ENCODE results near the gene RBM47. TPM values are rescaled to one million over a fixed set of nuclear protein-coding genes. Genes with fewer than 3 reads are reported as not detected.
A peak's percentile ranks its signal among the peaks of the same experiment; 100 is the strongest.

The RBM47 gene
- total and polyA plus RNA-seq, 9 of the 15 experiments (the other 6 are each of a cell fraction or from before 2014, with no cell fraction given): 1.4 to 6.4 (median 3.3) TPM

DNA sequence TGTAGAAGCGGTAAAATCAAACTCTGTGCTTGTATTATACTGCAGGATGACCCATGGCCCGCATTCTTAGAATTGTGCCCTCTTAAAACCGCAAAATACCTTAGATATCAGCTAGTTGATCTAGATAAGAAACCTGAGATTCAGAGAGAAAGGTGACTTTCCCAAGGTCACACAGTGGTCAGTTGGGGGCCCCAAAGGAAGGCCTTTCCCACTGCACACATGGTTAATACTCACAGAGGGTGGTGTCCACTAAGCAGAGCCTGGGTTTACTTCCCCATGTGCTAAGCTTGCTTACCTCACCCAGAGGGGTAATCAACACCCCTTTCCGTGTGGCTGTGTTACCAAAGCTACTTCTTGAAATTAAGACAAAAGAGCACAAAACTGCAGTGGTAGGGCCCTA, 66.3 kb downstream of the RBM47 start:
- no peaks in the 10 kb centered on the region for H3K36me3 ChIP-seq (ENCODE audit: control insufficient read depth, insufficient read depth, low read length)
- in situ Hi-C loops (cut with MboI) (no loop called here), intact Hi-C loops (cut with micrococcal nuclease) (no loop called here)
- H4K20me1 ChIP-seq (replicated peaks; ENCODE audit: control insufficient read depth, insufficient read depth, low read length): no peaks in the 10 kb centered on the region
- H3K27ac ChIP-seq (ENCODE audit: extremely low read depth, low read depth, low read length): no peak overlapping the region
- H3K4me3 ChIP-seq: no peak overlapping the region
- no TSS peak for BruUV-seq (replicated peaks)
- no peak overlapping the region for H3K4me2 ChIP-seq (ENCODE audit: insufficient read depth, low read length)
- H3K9me3 ChIP-seq (replicated peaks; ENCODE audit: control insufficient read depth, insufficient read depth, low read depth, low read length): no peaks in the 10 kb centered on the region
- 31% methylated on average over 4 of the region's 4 CpGs for WGBS (ENCODE audit: insufficient coverage, low coverage, missing lambda C conversion rate)
- peaks cover 4 to 11% of the 10 kb centered on the region in 2 experiments for H3K27me3 ChIP-seq (ENCODE audit: control insufficient read depth in 2 of 2, insufficient read depth in 2 of 2, low read length in 2 of 2)
- ChIA-PET CTCF (ENCODE audit: low intra/inter-chr PET ratio) (no interaction called here), POLR2A (interaction anchor here (0.6 to 1.3 kb wide), 3 partner anchors 11 to 49 kb away, joined by 3 read pairs; no protein-coding TSS in a partner anchor)
- H3K4me1 ChIP-seq (replicated peaks in 1 of 2; ENCODE audit: control insufficient read depth in 2 of 2, insufficient read depth in 2 of 2, low read length in 2 of 2): no peaks in the 10 kb centered on the region
- no peak overlapping the region for H3K9ac ChIP-seq (ENCODE audit: insufficient read depth in 1 of 2, low read depth in 2 of 2, low read length in 2 of 2)
- H3K9me1 ChIP-seq (ENCODE audit: control insufficient read depth, insufficient read depth, low read length): no peaks in the 10 kb centered on the region
- no peaks in the 10 kb centered on the region for H3K79me2 ChIP-seq (ENCODE audit: control insufficient read depth, insufficient read depth, low read length)
- ATAC-seq (no peak), DNase-seq (ENCODE audit: extremely low read depth in 1 of 4, low spot score in 3 of 4) (no peak), FAIRE-seq (no peak)
- TF ChIP-seq NR2C1 (IDR thresholded peaks at IDR 0.05) (no peak), NR2C1 (tag; IDR thresholded peaks at IDR 0.05) (no peak), ESRRA (IDR thresholded peaks at IDR 0.05; ENCODE audit: borderline replicate concordance, low read depth) (peak; percentile 42; the same call in 1 of the 2 replicates)
- no peak overlapping the region for H2AFZ ChIP-seq (ENCODE audit: low read depth, low read length)

DNA sequence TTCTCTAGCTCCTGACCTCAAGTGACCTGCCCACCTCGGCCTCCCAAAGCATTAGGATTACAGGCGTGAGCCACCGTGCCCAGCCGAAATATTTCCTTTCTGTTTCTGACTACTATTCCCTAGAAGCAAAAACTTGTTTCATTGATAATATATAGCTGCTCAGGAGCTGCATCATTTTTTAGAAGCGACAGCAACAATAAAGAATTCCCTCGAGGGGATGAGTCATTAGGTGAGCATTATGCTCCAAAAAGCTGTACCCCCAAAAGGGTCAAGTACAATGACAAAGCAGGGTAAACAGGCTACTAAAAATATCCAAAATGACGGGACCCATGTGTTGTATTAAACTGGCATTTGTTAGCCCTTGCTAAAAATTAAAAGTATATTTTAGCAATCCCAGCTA, 67.0 kb downstream of the RBM47 start:
- BruUV-seq (replicated peaks): no TSS peak
- POLR2A ChIA-PET: no interaction called here
- Histone ChIP-seq H3K9me3 (replicated peaks; ENCODE audit: control insufficient read depth, insufficient read depth, low read depth, low read length) (no peaks in the 10 kb centered on the region), H3K4me2 (ENCODE audit: insufficient read depth, low read length) (no peak overlapping the region), H3K4me1 (replicated peaks in 1 of 2; ENCODE audit: control insufficient read depth in 2 of 2, insufficient read depth in 2 of 2, low read length in 2 of 2) (no peaks in the 10 kb centered on the region), H3K79me2 (ENCODE audit: control insufficient read depth, insufficient read depth, low read length) (no peaks in the 10 kb centered on the region), H3K4me3 (no peak overlapping the region), H3K36me3 (ENCODE audit: control insufficient read depth, insufficient read depth, low read length) (no peaks in the 10 kb centered on the region), H3K27me3 (ENCODE audit: control insufficient read depth in 2 of 2, insufficient read depth in 2 of 2, low read length in 2 of 2) (peaks cover 4 to 8% of the 10 kb centered on the region in 2 experiments), H2AFZ (ENCODE audit: low read depth, low read length) (no peak overlapping the region), H3K9me1 (ENCODE audit: control insufficient read depth, insufficient read depth, low read length) (no peaks in the 10 kb centered on the region), H3K27ac (ENCODE audit: extremely low read depth, low read depth, low read length) (no peak overlapping the region), H4K20me1 (replicated peaks; ENCODE audit: control insufficient read depth, insufficient read depth, low read length) (no peaks in the 10 kb centered on the region), H3K9ac (ENCODE audit: insufficient read depth in 1 of 2, low read depth in 2 of 2, low read length in 2 of 2) (no peak overlapping the region)
- 44% methylated on average over 7 of the region's 7 CpGs for WGBS (ENCODE audit: insufficient coverage, low coverage, missing lambda C conversion rate)
- CTCF ChIA-PET (ENCODE audit: low intra/inter-chr PET ratio): no interaction called here
- DNase-seq (ENCODE audit: extremely low read depth in 1 of 4, low spot score in 3 of 4) (no peak), FAIRE-seq (no peak), ATAC-seq (no peak)
- intact Hi-C loops (cut with micrococcal nuclease) (no loop called here), in situ Hi-C loops (cut with MboI) (no loop called here)
- TF ChIP-seq NKRF (IDR thresholded peaks at IDR 0.05; ENCODE audit: borderline replicate concordance): no peak
- TF ChIP-seq ZNF586 (CRISPR knock-in tag; conservative IDR thresholded peaks at IDR 0.05): no peak
- no peak for TF ChIP-seq TCF7 (IDR thresholded peaks at IDR 0.05; ENCODE audit: borderline replicate concordance)
- no peak for TF ChIP-seq ZNF3 (CRISPR knock-in tag; IDR thresholded peaks at IDR 0.05)
- TF ChIP-seq, protein P1, sequence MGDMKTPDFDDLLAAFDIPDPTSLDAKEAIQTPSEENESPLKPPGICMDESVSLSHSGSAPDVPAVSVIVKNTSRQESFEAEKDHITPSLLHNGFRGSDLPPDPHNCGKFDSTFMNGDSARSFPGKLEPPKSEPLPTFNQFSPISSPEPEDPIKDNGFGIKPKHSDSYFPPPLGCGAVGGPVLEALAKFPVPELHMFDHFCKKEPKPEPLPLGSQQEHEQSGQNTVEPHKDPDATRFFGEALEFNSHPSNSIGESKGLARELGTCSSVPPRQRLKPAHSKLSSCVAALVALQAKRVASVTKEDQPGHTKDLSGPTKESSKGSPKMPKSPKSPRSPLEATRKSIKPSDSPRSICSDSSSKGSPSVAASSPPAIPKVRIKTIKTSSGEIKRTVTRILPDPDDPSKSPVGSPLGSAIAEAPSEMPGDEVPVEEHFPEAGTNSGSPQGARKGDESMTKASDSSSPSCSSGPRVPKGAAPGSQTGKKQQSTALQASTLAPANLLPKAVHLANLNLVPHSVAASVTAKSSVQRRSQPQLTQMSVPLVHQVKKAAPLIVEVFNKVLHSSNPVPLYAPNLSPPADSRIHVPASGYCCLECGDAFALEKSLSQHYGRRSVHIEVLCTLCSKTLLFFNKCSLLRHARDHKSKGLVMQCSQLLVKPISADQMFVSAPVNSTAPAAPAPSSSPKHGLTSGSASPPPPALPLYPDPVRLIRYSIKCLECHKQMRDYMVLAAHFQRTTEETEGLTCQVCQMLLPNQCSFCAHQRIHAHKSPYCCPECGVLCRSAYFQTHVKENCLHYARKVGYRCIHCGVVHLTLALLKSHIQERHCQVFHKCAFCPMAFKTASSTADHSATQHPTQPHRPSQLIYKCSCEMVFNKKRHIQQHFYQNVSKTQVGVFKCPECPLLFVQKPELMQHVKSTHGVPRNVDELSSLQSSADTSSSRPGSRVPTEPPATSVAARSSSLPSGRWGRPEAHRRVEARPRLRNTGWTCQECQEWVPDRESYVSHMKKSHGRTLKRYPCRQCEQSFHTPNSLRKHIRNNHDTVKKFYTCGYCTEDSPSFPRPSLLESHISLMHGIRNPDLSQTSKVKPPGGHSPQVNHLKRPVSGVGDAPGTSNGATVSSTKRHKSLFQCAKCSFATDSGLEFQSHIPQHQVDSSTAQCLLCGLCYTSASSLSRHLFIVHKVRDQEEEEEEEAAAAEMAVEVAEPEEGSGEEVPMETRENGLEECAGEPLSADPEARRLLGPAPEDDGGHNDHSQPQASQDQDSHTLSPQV (IDR thresholded peaks at IDR 0.05): no peak
- TF ChIP-seq ZNF644 (tag; IDR thresholded peaks at IDR 0.05; ENCODE audit: low read depth): no peak
